ENCODE results near the gene B4GALT7. TPM values are rescaled to one million over a fixed set of nuclear protein-coding genes. Genes with fewer than 3 reads are reported as not detected.
"Not testable (repeated sequence)": the region's sequence is repeated elsewhere in the genome, so short reads cannot be mapped to it uniquely, and the experiment has no call there.

Gene B4GALT7, protein sequence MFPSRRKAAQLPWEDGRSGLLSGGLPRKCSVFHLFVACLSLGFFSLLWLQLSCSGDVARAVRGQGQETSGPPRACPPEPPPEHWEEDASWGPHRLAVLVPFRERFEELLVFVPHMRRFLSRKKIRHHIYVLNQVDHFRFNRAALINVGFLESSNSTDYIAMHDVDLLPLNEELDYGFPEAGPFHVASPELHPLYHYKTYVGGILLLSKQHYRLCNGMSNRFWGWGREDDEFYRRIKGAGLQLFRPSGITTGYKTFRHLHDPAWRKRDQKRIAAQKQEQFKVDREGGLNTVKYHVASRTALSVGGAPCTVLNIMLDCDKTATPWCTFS
- total RNA-seq (2014; rRNA removed; shearing (Covaris generic)): 29.7 and 37.3 TPM in 2 replicates

DNA sequence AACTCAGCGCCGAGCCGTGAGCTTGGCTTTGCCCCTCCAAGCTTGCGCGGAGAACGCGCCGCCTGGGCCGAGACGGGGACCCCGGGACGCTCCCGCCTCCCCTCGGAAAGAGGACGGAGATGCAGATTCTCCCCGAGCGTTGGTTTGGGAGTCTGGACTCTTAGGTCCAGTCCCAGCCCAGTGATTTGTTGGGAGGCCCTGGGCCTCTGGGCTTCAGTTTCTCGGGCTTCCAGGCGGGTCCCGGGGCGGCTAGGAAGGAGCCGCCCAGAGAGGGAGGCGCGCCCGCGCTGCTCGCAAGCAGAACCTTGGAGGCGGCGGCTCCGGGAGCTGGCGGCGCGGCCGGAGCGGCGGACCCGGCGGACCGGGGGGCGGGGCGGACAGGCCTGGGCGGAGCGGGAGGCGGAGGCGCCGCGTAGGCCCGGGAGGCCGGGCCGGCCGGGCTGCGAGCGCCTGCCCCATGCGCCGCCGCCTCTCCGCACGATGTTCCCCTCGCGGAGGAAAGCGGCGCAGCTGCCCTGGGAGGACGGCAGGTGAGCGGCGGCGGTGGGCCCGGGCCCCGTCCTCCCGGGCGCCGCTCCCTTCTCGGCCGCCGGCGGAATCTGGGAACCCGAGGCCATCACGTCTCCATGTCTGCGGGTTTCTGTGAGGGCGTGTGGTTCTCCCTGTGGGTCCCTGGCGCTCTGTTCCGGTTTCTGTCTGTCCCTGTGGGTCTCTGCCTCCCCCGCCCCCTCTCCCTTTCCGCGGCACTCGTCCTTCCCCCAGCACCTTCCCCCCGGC lies at the start of gene B4GALT7:
B4GALT7 (plus strand) TSS at position 402 of the 777 bp plus-strand sequence; CDS start at position 481, 79 bp downstream.
- peaks cover 3% of the 10 kb centered on the region; the same call in 1 of the 2 replicates for H3K27me3 ChIP-seq (ENCODE audit: control insufficient read depth, insufficient read depth, low read length)
- peak; percentile 97 for DNase-seq
- H3K4me3 ChIP-seq (ENCODE audit: insufficient read depth, low read depth, low read length): peak within 1 kb of the TSS; percentile 91
- peaks cover 10% of the 10 kb centered on the region for H3K36me3 ChIP-seq (replicated peaks; ENCODE audit: control insufficient read depth, insufficient read depth, low read length)

DNA sequence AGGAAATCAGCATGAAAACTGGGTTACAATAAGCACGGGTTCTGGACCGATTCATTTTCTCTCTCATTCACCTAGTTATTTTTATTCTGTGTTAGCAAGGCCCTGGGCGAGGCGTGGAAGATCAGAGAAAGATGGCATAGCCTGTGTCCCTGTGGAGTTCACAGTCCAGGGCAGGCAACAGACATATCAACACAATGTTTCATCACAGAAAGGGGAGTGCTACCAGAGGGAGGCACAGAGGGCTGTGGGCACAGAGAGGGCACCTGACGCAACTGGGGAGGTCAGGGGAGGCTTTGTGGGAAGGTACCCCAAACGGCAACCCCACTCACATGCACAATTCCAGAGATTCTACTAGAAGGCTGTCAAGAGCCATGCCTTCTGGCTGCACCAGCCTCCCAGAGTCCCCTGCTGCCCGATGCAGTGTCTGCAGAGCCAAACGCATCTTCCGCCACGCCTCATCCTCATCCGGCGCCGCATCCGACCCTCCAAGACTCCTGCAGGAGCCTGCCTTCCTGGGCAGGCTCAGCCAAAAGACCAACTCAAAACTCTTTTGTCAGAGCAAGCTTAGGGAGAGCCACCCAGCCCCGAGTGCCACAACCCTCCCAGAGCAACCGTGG lies 47.0 kb upstream of the B4GALT7 start:
- peak; percentile 69 for DNase-seq
- H3K4me3 ChIP-seq (ENCODE audit: insufficient read depth, low read depth, low read length): peak overlapping the region; percentile 95
- H3K27me3 ChIP-seq (ENCODE audit: control insufficient read depth, insufficient read depth, low read length): no peaks in the 10 kb centered on the region
- H3K36me3 ChIP-seq (replicated peaks; ENCODE audit: control insufficient read depth, insufficient read depth, low read length): peaks cover 16% of the 10 kb centered on the region

DNA sequence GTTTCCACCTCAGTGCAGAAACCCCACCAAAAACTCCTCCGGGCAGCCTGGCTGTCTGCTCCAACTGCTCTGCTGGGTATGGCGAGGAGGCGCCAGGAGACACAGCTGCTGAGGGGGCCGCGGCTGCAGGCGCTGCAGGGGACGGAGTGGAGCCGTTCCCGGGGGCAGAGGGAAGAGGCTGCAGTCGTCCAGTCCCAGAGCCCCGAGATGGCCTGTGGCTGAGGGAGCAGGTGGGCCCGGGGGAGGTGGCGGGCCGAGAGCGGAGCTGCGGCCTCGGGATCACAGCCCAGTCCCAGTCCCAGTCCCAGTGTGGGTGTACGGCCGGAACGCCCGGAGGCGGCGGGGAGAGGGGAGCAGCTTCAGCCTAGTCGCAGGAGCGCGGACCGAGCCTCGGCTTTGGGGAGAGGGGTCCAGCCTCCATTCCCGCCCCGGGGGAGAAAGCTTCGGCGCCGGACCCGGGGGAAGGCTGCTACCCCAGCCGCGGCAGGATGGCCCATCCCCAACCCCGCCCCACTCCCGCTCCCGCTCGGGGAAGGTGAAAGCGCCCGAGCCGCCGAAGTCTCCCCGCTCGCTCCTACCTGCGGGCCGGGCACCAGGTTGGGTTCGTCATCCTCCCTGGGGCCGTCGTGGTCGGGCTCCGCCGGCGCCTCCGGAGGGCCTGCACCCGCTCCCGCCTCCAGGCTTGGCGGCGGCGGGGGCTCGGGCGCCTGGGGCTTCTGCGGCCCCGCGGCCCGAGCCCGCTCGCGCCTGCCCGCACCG lies 46.1 kb upstream of the B4GALT7 start:
- peak; percentile 88 for DNase-seq
- H3K36me3 ChIP-seq (replicated peaks; ENCODE audit: control insufficient read depth, insufficient read depth, low read length): peaks cover 16% of the 10 kb centered on the region
- H3K27me3 ChIP-seq (ENCODE audit: control insufficient read depth, insufficient read depth, low read length): no peaks in the 10 kb centered on the region
- H3K4me3 ChIP-seq (ENCODE audit: insufficient read depth, low read depth, low read length): peak overlapping the region; percentile 95

DNA sequence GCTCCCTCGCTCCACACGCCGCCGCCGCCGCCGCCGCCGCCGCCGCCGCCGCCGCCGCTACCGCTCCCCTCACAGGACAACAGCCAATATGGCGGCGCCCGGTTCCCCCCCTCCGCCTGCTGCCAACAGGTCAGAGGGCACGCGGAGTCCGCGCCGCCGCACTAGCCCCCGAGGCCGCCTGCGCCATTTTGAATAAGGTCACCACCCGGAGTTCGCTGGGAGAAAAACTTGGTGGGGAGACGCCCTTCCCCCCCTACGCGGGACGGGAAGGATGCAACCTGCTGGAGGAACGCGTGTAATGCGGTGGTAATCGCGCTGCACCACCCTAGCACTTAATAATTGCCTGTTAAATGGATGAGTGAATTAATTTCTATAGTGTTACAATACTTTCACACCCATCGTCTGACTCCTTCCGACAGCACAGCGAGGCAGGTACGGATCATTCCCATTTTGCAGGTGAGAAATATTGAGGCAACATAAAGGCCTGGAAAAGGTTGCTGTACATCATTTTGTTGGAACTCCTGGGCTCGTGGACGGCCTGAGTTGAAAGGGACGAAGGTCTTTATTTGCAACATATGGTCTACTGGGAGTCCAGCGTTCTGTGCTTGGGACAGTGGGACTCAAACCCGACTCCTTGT lies 45.3 kb upstream of the B4GALT7 start, which contains the start of gene FAM193B:
FAM193B (minus strand) TSS at position 90 of the 638 bp plus-strand sequence. CDS start 105 bp downstream, outside the sequence.
- Histone ChIP-seq H3K4me3 (ENCODE audit: insufficient read depth, low read depth, low read length) (peak within 1 kb of the TSS; percentile 95), H3K36me3 (replicated peaks; ENCODE audit: control insufficient read depth, insufficient read depth, low read length) (peaks cover 16% of the 10 kb centered on the region), H3K27me3 (ENCODE audit: control insufficient read depth, insufficient read depth, low read length) (no peaks in the 10 kb centered on the region)
- peak; percentile 99 for DNase-seq

DNA sequence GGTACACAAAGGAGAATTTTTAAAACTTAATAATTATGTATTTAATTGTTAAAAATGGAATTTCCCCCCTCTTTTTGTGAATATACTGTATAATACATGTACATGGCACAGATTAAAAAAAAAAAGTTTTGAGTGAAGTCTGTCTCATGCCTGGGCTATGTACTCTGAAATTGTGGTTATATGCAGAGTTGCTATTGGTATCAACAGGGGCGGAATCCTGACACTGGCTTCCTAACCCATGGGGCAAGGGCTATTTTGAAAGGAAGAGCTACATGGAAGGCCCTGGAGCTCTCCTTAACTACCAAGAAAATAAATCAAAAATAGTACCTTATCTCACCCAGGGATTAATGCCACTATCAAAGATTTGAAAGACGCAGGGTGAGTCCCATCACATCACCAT lies 44.7 kb upstream of the B4GALT7 start:
- Histone ChIP-seq H3K27me3 (ENCODE audit: control insufficient read depth, insufficient read depth, low read length) (no peaks in the 10 kb centered on the region), H3K4me3 (ENCODE audit: insufficient read depth, low read depth, low read length) (no peak overlapping the region), H3K36me3 (replicated peaks; ENCODE audit: control insufficient read depth, insufficient read depth, low read length) (peaks cover 16% of the 10 kb centered on the region)
- DNase-seq: no peak

DNA sequence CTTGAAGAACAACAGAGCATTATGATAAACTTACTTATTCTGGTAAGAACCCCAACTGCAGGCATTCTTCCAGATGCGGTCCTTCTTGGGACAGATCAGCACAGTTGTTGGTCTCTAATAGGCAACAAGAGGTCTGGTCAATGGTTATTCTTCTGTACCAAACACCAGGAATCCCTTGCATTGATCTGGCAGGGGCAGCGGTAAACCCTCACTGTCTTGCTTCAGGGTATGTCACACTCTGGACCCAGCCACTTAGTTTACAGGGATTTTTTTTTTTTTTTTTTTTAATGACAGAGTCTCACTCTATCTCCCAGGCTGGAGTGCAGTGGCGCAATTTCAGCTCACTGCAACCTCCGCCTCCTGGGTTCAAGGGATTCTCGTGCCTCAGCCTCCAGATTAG lies 44.3 kb upstream of the B4GALT7 start:
- no peak for DNase-seq
- peaks cover 14% of the 10 kb centered on the region for H3K36me3 ChIP-seq (replicated peaks; ENCODE audit: control insufficient read depth, insufficient read depth, low read length)
- H3K27me3 ChIP-seq (ENCODE audit: control insufficient read depth, insufficient read depth, low read length): no peaks in the 10 kb centered on the region
- H3K4me3 ChIP-seq (ENCODE audit: insufficient read depth, low read depth, low read length): no peak overlapping the region

DNA sequence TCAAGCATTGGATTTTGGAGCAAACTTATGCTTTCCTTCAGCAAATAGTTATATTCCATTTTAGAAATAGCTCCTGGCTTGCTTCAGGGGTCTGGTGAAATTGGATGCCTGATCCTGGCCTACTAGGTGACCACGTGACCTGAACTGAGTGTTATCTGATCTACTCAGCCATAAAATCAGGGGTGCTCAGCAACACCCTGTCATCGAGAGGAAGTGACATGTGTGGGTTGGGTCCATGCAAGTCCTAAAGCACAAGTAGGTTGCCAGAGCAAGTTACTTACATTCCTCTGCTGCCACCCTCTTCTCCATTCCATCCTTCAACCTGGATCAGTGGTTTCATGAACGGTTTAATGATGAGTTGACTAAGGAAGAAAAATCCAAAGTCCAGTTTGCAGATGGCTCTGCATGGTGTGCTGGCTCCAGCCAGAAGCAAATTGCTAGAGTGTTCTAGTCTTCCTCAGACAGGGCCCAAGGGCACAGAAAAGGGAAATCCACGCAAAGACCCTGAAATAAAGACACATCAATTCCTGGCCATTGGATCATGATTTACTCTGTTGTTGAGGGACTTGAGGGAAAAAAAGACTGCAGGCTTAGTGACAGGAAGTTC lies 42.8 kb upstream of the B4GALT7 start:
- H3K36me3 ChIP-seq (replicated peaks; ENCODE audit: control insufficient read depth, insufficient read depth, low read length): peaks cover 6% of the 10 kb centered on the region
- H3K4me3 ChIP-seq (ENCODE audit: insufficient read depth, low read depth, low read length): no peak overlapping the region
- H3K27me3 ChIP-seq (ENCODE audit: control insufficient read depth, insufficient read depth, low read length): no peaks in the 10 kb centered on the region
- DNase-seq: no peak

DNA sequence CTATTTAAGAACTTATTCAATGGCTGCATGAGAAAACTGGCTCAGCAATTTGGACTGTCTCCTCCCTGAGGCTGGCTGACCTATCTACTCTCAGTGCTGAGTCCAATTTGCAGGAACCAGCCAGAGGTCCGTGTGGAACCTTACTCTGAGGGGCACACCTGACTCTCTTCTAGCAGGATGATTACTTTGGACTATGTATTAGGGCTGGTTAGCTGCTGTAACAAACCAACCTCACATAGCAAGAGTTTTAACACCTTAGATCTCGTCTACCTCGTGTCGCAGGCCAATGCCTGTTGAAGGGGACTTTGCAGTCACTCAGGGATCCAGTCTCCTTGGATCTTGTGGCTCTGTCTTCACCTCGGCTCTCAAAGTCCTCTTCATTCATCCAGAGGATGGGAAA lies 42.1 kb upstream of the B4GALT7 start:
- no peak for DNase-seq
- Histone ChIP-seq H3K4me3 (ENCODE audit: insufficient read depth, low read depth, low read length) (no peak overlapping the region), H3K36me3 (replicated peaks; ENCODE audit: control insufficient read depth, insufficient read depth, low read length) (peaks cover 2% of the 10 kb centered on the region; the same call in 1 of the 2 replicates), H3K27me3 (ENCODE audit: control insufficient read depth, insufficient read depth, low read length) (no peaks in the 10 kb centered on the region)

DNA sequence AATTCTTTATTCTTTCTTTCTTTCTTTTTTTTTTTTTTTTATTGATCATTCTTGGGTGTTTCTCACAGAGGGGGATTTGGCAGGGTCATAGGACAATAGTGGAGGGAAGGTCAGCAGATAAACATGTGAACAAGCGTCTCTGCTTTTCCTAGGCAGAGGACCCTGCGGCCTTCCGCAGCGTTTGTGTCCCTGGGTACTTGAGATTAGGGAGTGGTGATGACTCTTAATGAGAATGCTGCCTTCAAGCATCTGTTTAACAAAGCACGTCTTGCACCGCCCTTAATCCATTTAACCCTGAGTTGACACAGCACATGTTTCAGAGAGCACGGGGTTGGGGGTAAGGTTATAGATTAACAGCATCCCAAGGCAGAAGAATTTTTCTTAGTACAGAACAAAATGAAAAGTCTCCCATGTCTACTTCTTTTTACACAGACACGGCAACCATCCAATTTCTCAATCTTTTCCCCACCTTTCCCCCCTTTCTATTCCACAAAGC lies 40.4 kb upstream of the B4GALT7 start:
- not testable (repeated sequence) for H3K4me3 ChIP-seq (ENCODE audit: insufficient read depth, low read depth, low read length); DNase-seq; H3K27me3 ChIP-seq (ENCODE audit: control insufficient read depth, insufficient read depth, low read length); H3K36me3 ChIP-seq (replicated peaks; ENCODE audit: control insufficient read depth, insufficient read depth, low read length)

DNA sequence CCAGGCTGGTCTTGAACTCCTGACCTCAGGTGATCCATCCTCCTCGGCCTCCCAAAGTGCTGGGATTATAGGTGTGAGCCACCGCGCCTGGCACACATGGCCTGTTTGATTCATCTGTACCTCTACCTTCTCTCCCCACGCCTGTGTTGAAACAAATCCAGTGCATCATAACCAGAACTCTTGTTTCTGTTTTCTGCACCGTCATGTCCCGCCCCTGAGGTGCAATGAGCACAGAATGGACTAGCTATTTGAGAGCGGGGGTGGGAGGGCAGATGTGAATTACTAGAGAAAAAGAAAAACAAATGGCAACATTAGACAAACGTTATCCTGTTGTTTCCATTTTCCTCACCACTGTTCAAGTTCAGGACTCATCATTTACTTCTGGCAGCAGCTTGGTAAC lies 34.9 kb upstream of the B4GALT7 start:
- Histone ChIP-seq H3K27me3 (ENCODE audit: control insufficient read depth, insufficient read depth, low read length) (no peaks in the 10 kb centered on the region; the same call in 1 of the 2 replicates), H3K4me3 (ENCODE audit: insufficient read depth, low read depth, low read length) (no peak overlapping the region), H3K36me3 (replicated peaks; ENCODE audit: control insufficient read depth, insufficient read depth, low read length) (no peaks in the 10 kb centered on the region)
- no peak for DNase-seq

DNA sequence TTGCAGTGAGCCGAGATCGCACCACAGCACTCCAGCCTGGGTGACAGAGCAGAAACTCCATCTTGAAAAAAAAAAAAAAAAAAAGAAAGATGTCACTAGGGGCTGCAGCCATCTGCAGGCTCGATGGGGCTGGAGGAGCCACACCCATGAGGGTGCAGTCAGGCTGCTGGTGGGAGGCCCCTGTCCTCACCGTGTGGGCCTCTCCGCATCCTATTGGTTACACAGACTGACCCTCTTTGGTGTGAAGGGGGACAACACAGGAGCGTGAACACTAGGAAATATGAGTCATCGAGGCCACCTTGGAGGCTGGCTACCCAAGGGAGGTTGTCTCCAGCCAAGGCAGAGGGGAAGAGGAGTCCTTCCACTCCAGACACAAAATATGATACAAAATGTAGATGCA lies 31.6 kb upstream of the B4GALT7 start:
- Histone ChIP-seq H3K4me3 (ENCODE audit: insufficient read depth, low read depth, low read length) (no peak overlapping the region), H3K36me3 (replicated peaks; ENCODE audit: control insufficient read depth, insufficient read depth, low read length) (no peaks in the 10 kb centered on the region), H3K27me3 (ENCODE audit: control insufficient read depth, insufficient read depth, low read length) (no peaks in the 10 kb centered on the region; the same call in 1 of the 2 replicates)
- no peak for DNase-seq

DNA sequence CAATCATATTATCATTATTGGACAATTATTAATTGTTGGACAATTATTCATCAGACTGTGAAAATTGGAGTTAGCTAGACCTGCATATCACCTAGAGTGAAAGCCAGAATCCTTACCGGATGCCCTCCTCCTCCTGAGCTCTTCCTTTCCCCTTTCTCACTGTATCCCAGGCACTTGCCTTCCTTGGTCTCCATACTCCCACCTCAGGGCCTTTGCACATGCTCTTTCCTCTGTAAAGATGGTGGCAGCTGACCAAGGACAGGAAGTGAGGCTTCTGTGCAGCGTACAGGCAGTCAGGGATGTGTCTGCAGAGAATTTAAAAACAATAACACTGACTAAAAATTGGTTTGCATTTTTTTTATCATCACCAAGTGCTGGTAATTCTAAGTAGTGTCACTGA lies 30.0 kb upstream of the B4GALT7 start:
- Histone ChIP-seq H3K4me3 (ENCODE audit: insufficient read depth, low read depth, low read length) (no peak overlapping the region), H3K27me3 (ENCODE audit: control insufficient read depth, insufficient read depth, low read length) (no peaks in the 10 kb centered on the region; the same call in 1 of the 2 replicates), H3K36me3 (replicated peaks; ENCODE audit: control insufficient read depth, insufficient read depth, low read length) (no peaks in the 10 kb centered on the region)
- no peak for DNase-seq

DNA sequence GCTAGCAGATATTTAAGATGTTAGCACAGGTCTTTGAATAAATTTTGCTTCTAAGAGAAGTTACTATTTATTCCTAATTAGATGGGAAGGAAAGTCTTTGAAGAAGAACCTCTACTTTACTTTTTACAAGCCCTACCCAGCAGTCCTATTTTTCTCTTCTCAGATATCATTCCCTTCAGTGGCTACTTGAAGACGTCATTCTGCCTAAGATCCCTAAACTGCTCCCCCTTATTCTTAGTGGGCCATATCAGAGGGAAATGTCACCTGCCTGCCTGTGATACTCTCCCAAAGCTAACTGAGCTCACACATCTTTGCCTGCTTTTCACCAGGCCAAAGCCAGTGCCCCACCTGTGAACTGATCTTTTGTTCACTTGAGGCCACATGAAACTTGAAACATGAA lies 24.4 kb upstream of the B4GALT7 start:
- DNase-seq: no peak

More for the DNA sequence above, 24.4 kb upstream of the B4GALT7 start:
- Histone ChIP-seq H3K27me3 (ENCODE audit: control insufficient read depth, insufficient read depth, low read length) (peaks cover 2% of the 10 kb centered on the region), H3K4me3 (ENCODE audit: insufficient read depth, low read depth, low read length) (no peak overlapping the region), H3K36me3 (replicated peaks; ENCODE audit: control insufficient read depth, insufficient read depth, low read length) (no peaks in the 10 kb centered on the region)
